Upper lobe of right lung (tissue), 1 donor: ENCODE measurements around the gene CEP70. TPM values are rescaled to one million over a fixed set of nuclear protein-coding genes. Genes with fewer than 3 reads are reported as not detected.
A peak's percentile ranks its signal among the peaks of the same experiment; 100 is the strongest.
"Not testable (repeated sequence)": the region's sequence is repeated elsewhere in the genome, so short reads cannot be mapped to it uniquely, and the experiment has no call there.

ENCODE experiments used
- ATAC-seq: fragments of 200-7000 bp; cut with Tn5 transposase; one replicate; pipeline ENCODE4 v1.9.1; 2020; ENCODE audit warnings: mild to moderate bottlenecking, moderate library complexity
- DNase-seq: peaks from one replicate; pipeline ENCODE4 v3.0.0-alpha.2; 2020
- H3K27ac ChIP-seq: fragments of 200-600 bp; one replicate; pipeline ENCODE4 v1.8.0; 2022
- H3K27me3 ChIP-seq: fragments of 200-600 bp; one replicate; pipeline ENCODE4 v1.8.0; 2022; ENCODE audit warnings: mild to moderate bottlenecking
- H3K36me3 ChIP-seq: fragments of 200-600 bp; one replicate; pipeline ENCODE4 v1.8.0; 2022
- H3K4me1 ChIP-seq: fragments of 200-600 bp; one replicate; pipeline ENCODE4 v1.8.0; 2022
- H3K4me3 ChIP-seq: fragments of 200-600 bp; one replicate; pipeline ENCODE4 v1.8.0; 2022; ENCODE audit warnings: mild to moderate bottlenecking
- H3K9me3 ChIP-seq: fragments of 200-600 bp; one replicate; pipeline ENCODE4 v1.8.0; 2022
- intact Hi-C: fragments of 100-400 bp; cut with DNase I; formaldehyde crosslinking; loops from one replicate; pipeline ENCODE4 v1.11.0; 2022
- total RNA-seq: library from RNA; stranded (reverse); fragmentation: NEBNext Ultra II Directional; extraction: Animal tissue kit (Norgen Biotek cat#: 25700); gene quantifications from one replicate; pipeline ENCODE4 v1.2.1, GENCODE V29; 2021
- TF ChIP-seq, protein P1 (sequence below): fragments of 200-600 bp; IDR thresholded peaks from one replicate; pipeline ENCODE4 v1.8.0; 2022; ENCODE audit warnings: antibody characterized with exemption
- donor health status: DM: no; HTN: yes; CAD: no; lungs with severe emphysema.

The CEP70 gene
- total RNA-seq, 1 donor from 2014 or later = 46.3 TPM

DNA sequence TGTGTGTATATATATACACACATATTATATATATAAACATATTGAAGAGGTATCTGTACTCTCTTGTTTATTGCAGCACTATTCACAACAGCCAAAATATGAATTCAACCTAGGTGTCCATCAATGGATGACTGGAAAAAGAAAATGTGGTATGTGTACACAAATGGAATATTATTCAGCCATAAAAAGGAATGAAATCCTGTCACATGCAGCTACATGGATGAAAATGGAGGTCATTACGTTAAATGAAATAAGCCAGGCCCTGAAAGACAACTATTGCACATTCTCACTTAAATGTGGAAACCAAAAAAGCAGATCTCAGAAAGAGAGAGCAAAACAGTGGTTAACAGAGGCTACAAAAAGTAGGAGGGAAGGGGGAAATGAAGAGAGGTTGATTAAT lies 49.5 kb downstream of the CEP70 start:
- peaks cover 29% of the 10 kb centered on the region for H3K36me3 ChIP-seq
- H3K9me3 ChIP-seq = peaks cover 33% of the 10 kb centered on the region
- TF ChIP-seq, protein P1, sequence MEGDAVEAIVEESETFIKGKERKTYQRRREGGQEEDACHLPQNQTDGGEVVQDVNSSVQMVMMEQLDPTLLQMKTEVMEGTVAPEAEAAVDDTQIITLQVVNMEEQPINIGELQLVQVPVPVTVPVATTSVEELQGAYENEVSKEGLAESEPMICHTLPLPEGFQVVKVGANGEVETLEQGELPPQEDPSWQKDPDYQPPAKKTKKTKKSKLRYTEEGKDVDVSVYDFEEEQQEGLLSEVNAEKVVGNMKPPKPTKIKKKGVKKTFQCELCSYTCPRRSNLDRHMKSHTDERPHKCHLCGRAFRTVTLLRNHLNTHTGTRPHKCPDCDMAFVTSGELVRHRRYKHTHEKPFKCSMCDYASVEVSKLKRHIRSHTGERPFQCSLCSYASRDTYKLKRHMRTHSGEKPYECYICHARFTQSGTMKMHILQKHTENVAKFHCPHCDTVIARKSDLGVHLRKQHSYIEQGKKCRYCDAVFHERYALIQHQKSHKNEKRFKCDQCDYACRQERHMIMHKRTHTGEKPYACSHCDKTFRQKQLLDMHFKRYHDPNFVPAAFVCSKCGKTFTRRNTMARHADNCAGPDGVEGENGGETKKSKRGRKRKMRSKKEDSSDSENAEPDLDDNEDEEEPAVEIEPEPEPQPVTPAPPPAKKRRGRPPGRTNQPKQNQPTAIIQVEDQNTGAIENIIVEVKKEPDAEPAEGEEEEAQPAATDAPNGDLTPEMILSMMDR = no peak

DNA sequence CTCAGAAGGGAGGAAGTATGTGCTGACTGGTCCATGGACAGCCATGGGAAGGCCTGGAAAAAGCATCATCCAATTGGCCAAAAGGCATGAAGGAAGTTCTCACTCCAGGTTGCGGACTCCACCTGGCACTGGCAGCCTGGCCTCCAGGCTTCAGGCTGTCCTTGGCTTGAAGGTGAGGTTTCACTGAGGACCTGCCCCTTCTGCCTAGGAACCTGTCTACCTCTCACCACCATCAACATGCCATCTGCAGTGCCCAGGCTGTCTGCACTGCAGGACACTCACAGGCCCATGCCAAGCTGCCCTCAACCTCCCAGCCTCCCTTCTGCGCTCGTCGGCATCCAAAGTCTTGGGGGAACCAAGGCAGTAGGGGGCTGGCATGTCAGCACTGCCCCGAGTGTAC lies 51.1 kb downstream of the CEP70 start:
- peaks cover 32% of the 10 kb centered on the region for H3K9me3 ChIP-seq
- intact Hi-C loops = no loop called here
- no peaks in the 10 kb centered on the region for H3K4me1 ChIP-seq
- no peaks in the 10 kb centered on the region for H3K27me3 ChIP-seq
- ATAC-seq = peak; percentile 12
- TF ChIP-seq, protein P1 = no peak
- peaks cover 15% of the 10 kb centered on the region for H3K36me3 ChIP-seq
- H3K4me3 ChIP-seq = no peak overlapping the region
- DNase-seq = no peak
- no peak overlapping the region for H3K27ac ChIP-seq

More for the DNA sequence above, 49.5 kb downstream of the CEP70 start:
- Histone ChIP-seq H3K27ac (no peak overlapping the region), H3K27me3 (no peaks in the 10 kb centered on the region), H3K4me1 (no peaks in the 10 kb centered on the region), H3K4me3 (no peak overlapping the region)
- intact Hi-C loops = no loop called here
- no peak for DNase-seq
- no peak for ATAC-seq

DNA sequence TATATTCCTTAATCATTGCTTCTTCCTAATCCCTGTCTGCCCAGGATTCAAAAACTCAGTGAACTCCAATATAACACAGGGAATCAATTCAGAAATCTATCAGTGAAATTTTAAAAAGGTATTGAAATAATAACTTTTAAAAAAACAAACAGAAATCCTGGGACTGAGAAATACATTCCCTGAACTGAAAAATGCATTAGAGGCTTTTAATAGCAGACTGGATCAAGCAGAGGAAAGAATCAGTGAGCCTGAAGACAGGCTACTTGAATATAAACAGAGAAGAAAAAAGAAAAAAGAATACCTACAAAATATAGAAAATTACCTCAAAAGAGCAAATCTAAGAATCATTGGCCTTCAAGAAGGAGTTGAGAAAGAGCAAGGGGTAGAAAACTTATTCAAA lies 54.7 kb downstream of the CEP70 start:
- Histone ChIP-seq H3K4me1 (no peaks in the 10 kb centered on the region), H3K36me3 (peaks cover 4% of the 10 kb centered on the region), H3K4me3 (no peak overlapping the region), H3K27ac (no peak overlapping the region), H3K27me3 (no peaks in the 10 kb centered on the region), H3K9me3 (peaks cover 16% of the 10 kb centered on the region)
- no peak for ATAC-seq
- no peak for DNase-seq
- intact Hi-C loops = no loop called here
- TF ChIP-seq, protein P1 = no peak

DNA sequence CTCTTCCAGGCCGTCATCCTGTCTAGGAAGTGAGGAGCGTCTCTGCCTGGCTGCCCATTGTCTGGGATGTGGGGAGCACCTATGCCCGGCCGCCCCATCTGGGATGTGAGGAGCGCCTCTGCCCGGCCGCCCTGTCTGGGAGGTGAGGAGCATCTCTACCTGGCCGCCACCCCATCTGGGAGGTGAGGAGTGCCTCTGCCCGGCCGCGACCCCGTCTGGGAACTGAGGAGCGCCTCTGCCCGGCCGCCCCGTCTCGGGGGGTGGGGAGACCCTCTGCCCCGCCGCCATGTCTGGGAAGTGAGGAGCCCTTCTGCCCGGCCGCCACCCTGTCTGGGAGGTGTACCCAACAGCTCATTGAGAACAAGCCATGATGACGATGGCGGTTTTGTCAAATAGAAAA lies 72.6 kb downstream of the CEP70 start:
- intact Hi-C loops, ATAC-seq, H3K4me1 ChIP-seq, H3K4me3 ChIP-seq, H3K36me3 ChIP-seq, H3K27ac ChIP-seq, DNase-seq, H3K9me3 ChIP-seq, H3K27me3 ChIP-seq: not testable (repeated sequence)

DNA sequence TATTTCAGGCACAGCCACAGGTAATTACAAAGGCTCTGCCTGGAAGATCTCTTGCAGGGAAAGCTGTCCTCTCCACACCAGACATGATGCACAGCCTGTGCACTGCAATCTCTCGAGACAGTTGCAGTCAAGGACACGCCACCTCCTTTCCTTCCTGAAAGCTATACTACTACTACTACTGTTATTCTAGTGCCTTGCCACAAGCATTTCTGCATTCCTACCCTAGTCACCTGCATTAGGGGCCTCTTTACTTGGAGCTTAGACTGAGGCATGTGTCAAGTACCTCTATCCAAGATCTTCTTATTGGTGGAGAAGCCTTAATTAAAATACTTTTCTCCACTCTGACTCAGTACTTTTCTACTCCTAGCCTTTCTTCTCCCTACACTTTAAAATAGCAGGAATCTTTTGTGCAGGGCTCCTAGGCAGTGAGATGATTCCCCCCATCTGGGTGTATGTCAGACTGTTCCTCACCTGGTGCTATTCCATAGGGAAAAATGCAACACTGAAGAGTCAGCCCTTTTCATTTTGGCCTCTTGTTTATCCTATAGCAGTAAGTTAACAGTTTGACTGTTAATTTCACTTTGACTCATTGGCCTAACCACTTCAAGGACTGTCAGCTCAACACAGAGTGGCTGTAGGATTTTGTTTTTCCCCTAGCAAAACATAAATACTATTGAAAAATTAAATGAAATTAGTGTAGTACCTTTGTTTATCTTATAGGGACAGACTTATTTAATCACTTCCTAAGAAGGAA lies 80.8 kb downstream of the CEP70 start:
- DNase-seq (no peak), ATAC-seq (peak; percentile 88)
- no peak overlapping the region for H3K4me3 ChIP-seq
- no peaks in the 10 kb centered on the region for H3K9me3 ChIP-seq
- no peaks in the 10 kb centered on the region for H3K4me1 ChIP-seq
- intact Hi-C loops = no loop called here
- peaks cover 7% of the 10 kb centered on the region for H3K36me3 ChIP-seq
- TF ChIP-seq, protein P1 = no peak
- H3K27ac ChIP-seq = no peak overlapping the region
- H3K27me3 ChIP-seq = no peaks in the 10 kb centered on the region

DNA sequence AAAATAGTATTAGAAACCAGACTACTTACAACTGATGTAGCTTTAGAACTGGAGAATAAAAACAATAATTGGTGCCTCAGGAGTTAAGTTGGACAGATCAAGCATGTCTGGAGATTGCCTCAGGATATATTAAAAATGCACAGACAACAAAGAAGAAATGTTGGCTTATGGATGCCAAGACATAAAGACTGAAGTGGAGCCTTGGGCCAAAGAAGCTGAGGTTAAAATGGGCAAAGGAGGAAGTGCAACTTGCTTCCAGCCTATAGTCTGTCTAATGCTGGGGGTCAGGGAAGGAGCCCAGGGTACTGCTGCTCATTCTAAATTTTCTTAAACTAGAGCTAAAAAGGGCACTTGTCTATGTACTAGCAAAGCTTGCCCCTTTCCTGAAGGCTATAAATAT lies 82.1 kb downstream of the CEP70 start:
- peaks cover 7% of the 10 kb centered on the region for H3K36me3 ChIP-seq
- H3K27me3 ChIP-seq = no peaks in the 10 kb centered on the region
- no peaks in the 10 kb centered on the region for H3K4me1 ChIP-seq
- no peaks in the 10 kb centered on the region for H3K9me3 ChIP-seq
- H3K27ac ChIP-seq = no peak overlapping the region
- DNase-seq = no peak
- H3K4me3 ChIP-seq = no peak overlapping the region
- ATAC-seq = no peak
- TF ChIP-seq, protein P1 = no peak
- intact Hi-C loops = no loop called here
